IPS-11a (cell line): ENCODE data around the gene HUNK.
"Not testable (repeated sequence)": the region's sequence is repeated elsewhere in the genome, so short reads cannot be mapped to it uniquely, and the experiment has no call there.

Experiments
- H3K4me3 ChIP-seq: one replicate; pipeline ENCODE4 v1.5.1; 2013; ENCODE audit warnings: low read depth, low read length, control low read depth

The HUNK gene

DNA sequence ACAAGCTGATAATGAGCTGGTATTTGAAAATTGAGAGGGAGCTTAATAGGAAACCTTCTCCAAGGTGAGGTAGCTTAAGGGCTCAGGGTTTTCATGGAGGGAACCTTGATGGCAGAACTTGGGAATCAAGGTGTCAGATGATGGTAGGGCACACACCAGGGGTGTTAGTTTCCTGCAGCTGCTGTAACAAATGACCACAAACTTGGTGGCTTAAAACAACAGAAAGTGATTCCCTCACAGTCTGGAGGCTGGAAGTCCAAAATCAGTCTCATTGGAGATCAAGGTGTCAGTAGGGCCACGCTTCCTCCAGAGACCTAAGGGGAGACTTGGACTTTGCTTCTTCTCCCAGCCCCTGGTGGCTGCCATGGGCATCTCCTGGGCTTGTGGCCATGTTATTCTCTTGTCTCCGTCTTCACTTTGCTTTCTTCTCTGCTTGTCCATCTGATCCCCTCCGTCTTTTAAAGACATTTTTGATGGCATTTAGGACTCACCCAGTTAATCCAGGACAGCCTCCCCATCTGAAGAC is 45.5 kb downstream of the HUNK start:
- H3K4me3 ChIP-seq = no peak overlapping the region

- H3K4me3 ChIP-seq = no peak overlapping the region
Measured at GRCh38 chr21:31920275-31920674, 47.5 kb downstream of the HUNK start.

- no peak overlapping the region for H3K4me3 ChIP-seq
Measured at GRCh38 chr21:31921079-31921478, 48.3 kb downstream of the HUNK start.

DNA sequence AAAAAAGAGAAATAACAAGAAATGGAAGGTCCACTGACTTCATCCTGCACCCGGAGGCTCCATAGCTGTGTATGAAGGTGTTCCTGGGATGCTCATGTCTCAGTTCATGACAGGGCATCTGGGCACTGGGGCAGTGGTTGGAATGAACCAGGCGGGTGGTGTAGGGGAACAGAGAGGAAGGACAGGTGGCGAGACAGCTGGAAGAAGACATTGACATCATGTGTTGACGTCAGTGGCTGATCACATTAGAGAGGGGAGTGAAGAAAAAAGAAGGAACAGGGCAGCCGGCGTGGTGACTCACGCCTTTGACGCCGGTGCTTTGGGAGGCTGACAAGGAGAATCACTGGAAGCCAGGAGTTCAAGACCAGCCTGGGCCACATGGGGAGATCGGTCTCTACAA is 50.1 kb downstream of the HUNK start:
- no peak overlapping the region for H3K4me3 ChIP-seq

GRCh38 chr21:31923756-31924155 is 50.9 kb downstream of the HUNK start:
- H3K4me3 ChIP-seq = no peak overlapping the region

- no peak overlapping the region for H3K4me3 ChIP-seq
Measured at GRCh38 chr21:31924548-31924947, 51.7 kb downstream of the HUNK start.

- no peak overlapping the region for H3K4me3 ChIP-seq
Measured at GRCh38 chr21:31926498-31926897, 53.7 kb downstream of the HUNK start.

DNA sequence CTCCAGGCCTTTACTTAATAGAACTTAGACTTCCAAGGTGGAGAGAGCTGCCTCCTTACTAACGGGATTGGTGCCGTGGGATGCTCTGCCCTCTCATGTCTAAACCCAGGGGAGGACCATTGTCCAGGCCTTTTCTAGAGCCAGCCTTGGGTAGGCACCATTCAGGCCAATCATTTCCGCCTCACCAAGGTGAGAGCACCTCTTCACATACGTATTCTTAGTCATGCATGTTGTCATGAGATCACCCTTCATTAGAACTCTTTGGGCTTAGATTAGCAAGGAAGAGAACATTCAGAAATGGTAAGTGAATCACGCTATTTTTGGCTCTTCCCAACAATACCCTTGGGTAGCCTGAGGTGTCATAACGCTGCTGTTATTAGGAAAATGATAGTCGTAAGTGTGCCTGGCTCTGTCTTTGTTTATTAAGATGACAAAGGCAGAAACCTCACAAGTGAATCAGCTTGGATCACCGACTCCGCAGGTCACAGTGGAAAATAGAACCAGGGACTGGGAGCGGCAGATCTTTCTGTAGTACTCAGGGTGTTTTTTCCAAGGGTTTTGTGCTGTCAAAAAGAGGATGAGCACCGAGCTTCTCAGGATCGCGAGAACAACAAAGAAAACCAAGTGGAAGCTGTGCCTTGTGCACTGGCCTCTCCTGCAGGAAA is 55.0 kb downstream of the HUNK start:
- no peak overlapping the region for H3K4me3 ChIP-seq

- H3K4me3 ChIP-seq = no peak overlapping the region
Measured at GRCh38 chr21:31928656-31929055, 55.8 kb downstream of the HUNK start.

GRCh38 chr21:31929548-31929947 is 56.7 kb downstream of the HUNK start:
- no peak overlapping the region for H3K4me3 ChIP-seq

- no peak overlapping the region for H3K4me3 ChIP-seq
Measured at GRCh38 chr21:31930001-31930400, 57.2 kb downstream of the HUNK start.

DNA sequence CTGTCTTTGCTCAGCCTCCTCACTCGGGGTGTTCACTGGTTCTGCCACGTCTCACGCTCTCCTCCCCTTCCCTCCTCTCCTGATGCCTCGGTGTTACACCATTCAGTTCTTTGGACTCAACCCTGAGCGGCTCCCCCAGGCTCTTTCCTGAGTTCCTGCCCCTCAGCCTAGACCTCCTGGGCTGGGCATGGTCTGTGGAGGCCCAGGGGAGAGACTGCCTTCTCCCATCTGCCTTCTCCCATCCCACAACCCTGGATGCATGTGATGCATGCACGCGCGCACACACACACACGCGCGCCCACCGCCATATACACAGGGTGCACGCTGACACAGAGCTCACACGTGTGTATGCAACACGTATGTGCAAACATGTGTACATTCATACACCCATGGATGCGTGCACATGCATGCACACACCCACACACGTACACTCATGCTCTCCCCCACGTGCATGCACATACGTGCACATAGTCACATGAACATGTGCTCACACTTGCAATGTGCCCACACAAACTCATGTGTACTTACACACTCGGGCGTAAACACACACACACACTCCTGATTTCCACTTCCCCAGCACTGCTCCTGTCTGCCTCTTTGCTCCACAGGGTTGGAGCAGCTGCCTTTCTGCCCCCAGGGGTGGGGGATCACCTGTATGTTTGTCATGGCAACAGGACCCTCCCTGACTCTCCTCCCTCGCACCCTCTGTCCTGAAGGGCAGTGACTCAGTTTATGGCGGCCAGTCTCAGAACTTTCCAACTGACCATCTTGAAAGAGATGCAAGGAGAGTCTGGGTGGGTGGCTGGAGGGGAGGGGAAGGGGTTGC is 59.0 kb downstream of the HUNK start:
- H3K4me3 ChIP-seq = no peak overlapping the region

DNA sequence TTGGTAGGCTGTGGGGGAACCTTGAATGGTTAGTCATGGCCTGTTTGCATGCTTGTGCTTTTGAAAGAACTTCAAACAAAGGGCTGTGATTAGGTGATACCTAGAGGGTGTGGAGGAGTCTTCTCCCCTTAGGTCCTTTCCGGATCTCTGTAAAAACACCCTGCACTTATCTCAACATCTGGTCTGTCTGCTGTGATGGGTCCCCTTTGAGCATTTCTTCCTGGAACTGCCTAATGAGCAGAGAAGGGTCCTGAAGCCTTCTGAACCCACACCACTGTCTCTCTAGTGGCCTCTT is 59.6 kb downstream of the HUNK start:
- H3K4me3 ChIP-seq = no peak overlapping the region

DNA sequence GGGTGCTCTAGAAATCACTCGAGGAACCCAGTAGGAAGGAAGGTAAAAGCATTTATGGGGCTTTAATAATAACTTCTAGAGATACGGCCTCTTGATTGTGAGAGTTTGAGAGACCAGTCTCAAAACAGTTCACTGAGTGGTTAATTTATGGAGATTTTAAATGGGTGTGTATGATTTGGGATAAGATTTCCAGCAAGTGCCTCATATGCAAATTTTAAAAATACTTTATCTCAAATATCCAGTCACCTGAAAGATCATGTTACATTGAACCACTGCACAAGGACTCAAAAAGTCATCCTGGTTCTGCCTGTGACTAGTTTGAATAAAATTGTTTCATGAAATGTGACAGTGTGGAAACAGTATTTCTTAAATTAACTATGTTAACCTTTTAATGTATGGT is 64.5 kb downstream of the HUNK start:
- H3K4me3 ChIP-seq = no peak overlapping the region

- no peak overlapping the region for H3K4me3 ChIP-seq
Measured at GRCh38 chr21:31938330-31939301, 65.8 kb downstream of the HUNK start.

GRCh38 chr21:31941694-31942093 is 68.9 kb downstream of the HUNK start:
- H3K4me3 ChIP-seq = no peak overlapping the region

DNA sequence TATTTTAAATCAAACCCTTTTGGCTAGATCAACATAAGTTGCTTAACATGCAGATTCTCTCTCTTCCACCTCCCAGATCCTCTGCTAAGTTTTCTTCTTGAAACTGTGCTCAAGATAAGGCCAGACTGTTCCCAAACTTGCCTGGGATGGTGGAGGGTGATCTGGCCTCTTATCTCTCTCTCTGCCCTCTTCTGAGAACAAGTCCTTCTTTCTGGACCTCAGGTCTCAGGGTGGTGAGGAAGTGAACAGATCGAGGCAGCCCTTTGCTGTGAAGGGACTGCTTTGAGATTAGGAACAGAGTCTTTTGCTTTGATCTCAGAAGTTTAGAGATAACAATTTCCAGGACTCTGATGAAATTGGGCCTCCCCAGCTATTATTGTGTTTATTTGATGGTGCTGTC is 70.7 kb downstream of the HUNK start:
- H3K4me3 ChIP-seq = no peak overlapping the region

- no peak overlapping the region for H3K4me3 ChIP-seq
Measured at GRCh38 chr21:31945141-31945540, 72.3 kb downstream of the HUNK start.

DNA sequence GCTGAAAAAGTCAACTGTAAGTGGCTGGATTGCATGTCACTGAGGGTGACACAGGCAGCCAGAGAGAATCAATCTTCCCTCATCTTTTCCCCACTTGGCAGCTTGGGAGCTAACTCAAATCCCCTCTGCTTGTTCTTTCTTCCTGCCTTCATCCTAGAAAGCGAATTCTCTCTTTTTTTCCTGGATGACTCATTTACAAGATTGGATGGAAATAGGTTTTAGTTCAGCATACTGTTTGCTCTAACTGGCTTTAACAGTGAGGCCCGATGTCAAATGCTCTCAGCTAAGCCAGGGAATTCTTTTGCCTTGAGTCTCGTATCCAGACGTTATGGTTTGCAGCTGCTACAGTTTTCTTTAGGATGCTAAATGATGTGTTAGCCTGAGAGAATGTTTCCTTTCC is 72.7 kb downstream of the HUNK start:
- H3K4me3 ChIP-seq = no peak overlapping the region

DNA sequence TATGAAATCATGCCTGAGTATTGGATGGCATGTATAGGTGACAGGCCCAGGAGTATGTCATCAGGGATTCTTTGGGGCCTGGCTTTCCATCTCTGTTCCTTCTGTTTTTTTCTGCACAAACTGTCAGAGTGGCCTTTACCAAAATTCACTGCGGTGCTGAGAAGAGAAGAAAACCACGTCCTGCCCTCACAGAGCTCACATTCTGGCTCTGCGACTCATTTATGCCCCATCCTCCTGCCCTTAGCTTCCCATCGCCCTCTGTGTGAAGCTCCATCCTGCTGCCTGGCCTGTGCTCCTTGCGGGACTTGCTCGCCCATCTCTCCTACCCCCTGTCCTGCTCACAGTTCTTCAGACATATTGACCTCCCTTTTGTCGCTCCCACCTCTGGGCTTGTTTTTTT is 73.4 kb downstream of the HUNK start:
- no peak overlapping the region for H3K4me3 ChIP-seq

GRCh38 chr21:31946876-31947550 is 74.2 kb downstream of the HUNK start:
- not testable (repeated sequence) for H3K4me3 ChIP-seq
